ENCODE measurements around the gene CDX2.

DNA sequence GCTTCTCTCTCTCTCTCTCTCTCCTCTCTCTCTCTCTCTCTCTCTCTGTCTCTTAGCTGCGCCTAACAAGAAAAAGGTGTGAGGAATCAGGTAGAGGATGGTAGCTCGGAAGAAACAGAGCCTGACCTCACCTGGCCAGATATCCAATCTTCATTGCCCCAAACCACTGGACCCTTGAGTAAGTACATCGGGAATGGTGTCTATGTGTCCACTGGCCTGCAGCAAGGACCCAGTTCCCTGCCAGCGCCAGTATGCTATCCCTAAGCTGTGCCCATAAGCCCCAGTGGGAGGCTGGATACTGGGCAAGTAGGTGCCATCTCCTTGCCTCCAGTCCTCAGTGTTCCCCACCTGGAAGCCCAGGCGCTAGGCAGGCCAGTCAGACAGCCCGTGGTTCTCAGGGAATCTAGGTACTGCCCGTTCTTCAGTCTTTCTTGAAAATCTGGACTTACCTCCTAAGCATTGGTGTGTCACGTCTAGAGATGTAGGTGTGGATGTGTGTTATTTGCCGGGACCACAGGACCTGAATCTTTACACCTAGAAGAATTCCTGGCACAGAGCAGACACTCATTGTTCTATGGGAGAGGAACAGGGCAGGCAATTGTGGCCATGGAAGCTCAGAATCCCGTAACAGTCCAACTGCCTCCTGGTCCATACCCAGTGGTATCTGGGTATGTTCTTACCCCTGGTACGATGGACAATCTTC lies 12.0 kb upstream of the CDX2 start:
- TF ChIP-seq EGR1 (IDR thresholded peaks at IDR 0.05; ENCODE audit: low read depth) (no peak), EZH2phosphoT487 (IDR thresholded peaks at IDR 0.05; ENCODE audit: borderline replicate concordance) (no peak), EZH2 (IDR thresholded peaks at IDR 0.05) (no peak), POLR2A (IDR thresholded peaks at IDR 0.05; ENCODE audit: borderline replicate concordance, extremely low read depth, insufficient read depth, insufficient read length) (no peak), FOSL1 (IDR thresholded peaks at IDR 0.05; ENCODE audit: low read depth) (no peak), ZBTB33 (IDR thresholded peaks at IDR 0.05; ENCODE audit: extremely low read depth, insufficient replicate concordance, low read length) (no peak), YY1 (IDR thresholded peaks at IDR 0.05; ENCODE audit: extremely low read depth, insufficient replicate concordance, low read depth, low read length) (no peak), POLR2AphosphoS5 (IDR thresholded peaks at IDR 0.05; ENCODE audit: low read depth, low read length) (no peak)
- TF ChIP-seq, protein P1, sequence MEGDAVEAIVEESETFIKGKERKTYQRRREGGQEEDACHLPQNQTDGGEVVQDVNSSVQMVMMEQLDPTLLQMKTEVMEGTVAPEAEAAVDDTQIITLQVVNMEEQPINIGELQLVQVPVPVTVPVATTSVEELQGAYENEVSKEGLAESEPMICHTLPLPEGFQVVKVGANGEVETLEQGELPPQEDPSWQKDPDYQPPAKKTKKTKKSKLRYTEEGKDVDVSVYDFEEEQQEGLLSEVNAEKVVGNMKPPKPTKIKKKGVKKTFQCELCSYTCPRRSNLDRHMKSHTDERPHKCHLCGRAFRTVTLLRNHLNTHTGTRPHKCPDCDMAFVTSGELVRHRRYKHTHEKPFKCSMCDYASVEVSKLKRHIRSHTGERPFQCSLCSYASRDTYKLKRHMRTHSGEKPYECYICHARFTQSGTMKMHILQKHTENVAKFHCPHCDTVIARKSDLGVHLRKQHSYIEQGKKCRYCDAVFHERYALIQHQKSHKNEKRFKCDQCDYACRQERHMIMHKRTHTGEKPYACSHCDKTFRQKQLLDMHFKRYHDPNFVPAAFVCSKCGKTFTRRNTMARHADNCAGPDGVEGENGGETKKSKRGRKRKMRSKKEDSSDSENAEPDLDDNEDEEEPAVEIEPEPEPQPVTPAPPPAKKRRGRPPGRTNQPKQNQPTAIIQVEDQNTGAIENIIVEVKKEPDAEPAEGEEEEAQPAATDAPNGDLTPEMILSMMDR (IDR thresholded peaks at IDR 0.05 in 2 of 3, conservative IDR thresholded peaks at IDR 0.05 in 1 of 3; ENCODE audit: borderline replicate concordance in 1 of 3, insufficient read depth in 1 of 3, low read depth in 2 of 3, low read length in 2 of 3): no peak

Measured in HCT116 (cell line).